BLaER1 (cell line): ENCODE data around the gene ACVR1C.

Experiments used
- H3K27ac ChIP-seq: shearing (Covaris generic); formaldehyde crosslinking; 2 replicates; pipeline ENCODE4 v1.8.1; 2022
- H3K27me3 ChIP-seq: shearing (Covaris generic); formaldehyde crosslinking; 2 replicates; pipeline ENCODE4 v1.8.1; 2022
- H3K36me3 ChIP-seq: shearing (Covaris generic); formaldehyde crosslinking; 2 replicates; pipeline ENCODE4 v1.8.1; 2022
- H3K4me1 ChIP-seq: shearing (Covaris generic); formaldehyde crosslinking; 2 replicates; pipeline ENCODE4 v1.8.1; 2022
- H3K4me2 ChIP-seq: shearing (Covaris generic); formaldehyde crosslinking; 2 replicates; pipeline ENCODE4 v1.8.1; 2022
- H3K4me3 ChIP-seq: shearing (Covaris generic); formaldehyde crosslinking; 2 replicates; pipeline ENCODE4 v1.8.1; 2022
- H3K9ac ChIP-seq: shearing (Covaris generic); formaldehyde crosslinking; 2 replicates; pipeline ENCODE4 v1.8.1; 2022
- H3K9me3 ChIP-seq: shearing (Covaris generic); formaldehyde crosslinking; 2 replicates; pipeline ENCODE4 v1.8.1; 2022
- H4K20me1 ChIP-seq: shearing (Covaris generic); formaldehyde crosslinking; 2 replicates; pipeline ENCODE4 v1.8.1; 2022
- Cebpa-rat ChIP-seq: shearing (Covaris generic); IDR thresholded peaks from 2 replicates; pipeline ENCODE4 v1.8.1; 2022

Gene ACVR1C

GRCh38 chr2:157486596-157487270, 141.9 kb downstream of the ACVR1C start:
- no peaks in the 10 kb centered on the region for H3K27me3 ChIP-seq
- H3K9me3 ChIP-seq, result no peaks in the 10 kb centered on the region
- no peak overlapping the region for H3K4me2 ChIP-seq
- H3K36me3 ChIP-seq, result no peaks in the 10 kb centered on the region
- no peak for TF ChIP-seq Cebpa-rat
- no peaks in the 10 kb centered on the region for H4K20me1 ChIP-seq
- no peak overlapping the region for H3K27ac ChIP-seq
- no peaks in the 10 kb centered on the region for H3K4me1 ChIP-seq
- H3K4me3 ChIP-seq, result no peak overlapping the region
- no peak overlapping the region for H3K9ac ChIP-seq

GRCh38 chr2:157480182-157480961, 148.3 kb downstream of the ACVR1C start:
- no peaks in the 10 kb centered on the region for H4K20me1 ChIP-seq
- no peaks in the 10 kb centered on the region for H3K4me1 ChIP-seq
- H3K4me3 ChIP-seq, result no peak overlapping the region
- H3K27ac ChIP-seq, result no peak overlapping the region
- no peaks in the 10 kb centered on the region for H3K9me3 ChIP-seq
- no peak overlapping the region for H3K4me2 ChIP-seq
- H3K9ac ChIP-seq, result no peak overlapping the region
- H3K36me3 ChIP-seq, result no peaks in the 10 kb centered on the region
- TF ChIP-seq Cebpa-rat, result no peak
- H3K27me3 ChIP-seq, result no peaks in the 10 kb centered on the region

- Histone ChIP-seq H3K27ac (no peak overlapping the region), H3K4me3 (no peak overlapping the region), H3K4me1 (no peaks in the 10 kb centered on the region), H4K20me1 (no peaks in the 10 kb centered on the region), H3K36me3 (no peaks in the 10 kb centered on the region), H3K27me3 (no peaks in the 10 kb centered on the region), H3K4me2 (no peak overlapping the region), H3K9me3 (no peaks in the 10 kb centered on the region), H3K9ac (no peak overlapping the region)
- no peak for TF ChIP-seq Cebpa-rat
Measured at GRCh38 chr2:157479081-157480027, 149.3 kb downstream of the ACVR1C start.

GRCh38 chr2:157477919-157478318, 150.7 kb downstream of the ACVR1C start:
- H3K27me3 ChIP-seq, result no peaks in the 10 kb centered on the region
- no peak for TF ChIP-seq Cebpa-rat

GRCh38 chr2:157476953-157477709, 151.5 kb downstream of the ACVR1C start:
- H3K9me3 ChIP-seq, result no peaks in the 10 kb centered on the region
- no peak overlapping the region for H3K27ac ChIP-seq
- H3K4me2 ChIP-seq, result no peak overlapping the region
- H3K4me3 ChIP-seq, result no peak overlapping the region
- H3K36me3 ChIP-seq, result no peaks in the 10 kb centered on the region
- no peaks in the 10 kb centered on the region for H3K27me3 ChIP-seq
- no peak for TF ChIP-seq Cebpa-rat
- no peaks in the 10 kb centered on the region for H3K4me1 ChIP-seq
- no peaks in the 10 kb centered on the region for H4K20me1 ChIP-seq
- H3K9ac ChIP-seq, result no peak overlapping the region

More at GRCh38 chr2:157477919-157478318, 150.7 kb downstream of the ACVR1C start:
- Histone ChIP-seq H3K4me2 (no peak overlapping the region), H3K9me3 (no peaks in the 10 kb centered on the region), H3K27ac (no peak overlapping the region), H3K36me3 (no peaks in the 10 kb centered on the region), H3K4me1 (no peaks in the 10 kb centered on the region), H4K20me1 (no peaks in the 10 kb centered on the region), H3K4me3 (no peak overlapping the region), H3K9ac (no peak overlapping the region)
